Uterus (tissue), 4 donors: ENCODE results near the gene CENPB. TPM values are rescaled to one million over a fixed set of nuclear protein-coding genes. Genes with fewer than 3 reads are reported as not detected.
A peak's percentile ranks its signal among the peaks of the same experiment; 100 is the strongest.

Experiments
- DNase-seq, 2 donors: peaks; one replicate each; pipeline ENCODE4 v3.0.0-alpha.2; 2019 to 2020
- H3K27ac ChIP-seq, 2 donors: fragments of 200-600 bp; sonication (generic); 1 replicate in 1 of 2; 2 replicates in 1 of 2; pipeline ENCODE4 v1.5.1; 2016 to 2018
- H3K27me3 ChIP-seq, 2 donors: fragments of 200-600 bp; sonication (generic); one replicate each; pipeline ENCODE4 v1.5.1; 2018 to 2019; ENCODE audit warnings: control low read depth in 1 of 2
- H3K36me3 ChIP-seq, 2 donors: fragments of 200-600 bp; sonication (generic); one replicate each; pipeline ENCODE4 v1.5.1; 2019; ENCODE audit warnings: control low read depth in 1 of 2
- H3K4me1 ChIP-seq, 2 donors: fragments of 200-600 bp; sonication (generic); one replicate each; pipeline ENCODE4 v1.5.1; 2018 to 2019; ENCODE audit warnings: control low read depth in 1 of 2
- H3K4me3 ChIP-seq, 2 donors: fragments of 200-600 bp; sonication (generic); 1 replicate in 1 of 2; 2 replicates in 1 of 2; pipeline ENCODE4 v1.5.1; 2018 to 2019; ENCODE audit warnings: mild to moderate bottlenecking in 1 of 2
- H3K9me3 ChIP-seq, 2 donors: fragments of 200-600 bp; sonication (generic); one replicate each; pipeline ENCODE4 v1.5.1; 2019; ENCODE audit warnings: control low read depth in 1 of 2
- POLR2A ChIP-seq, 2 donors: fragments of 450-650 bp; IDR thresholded peaks; one replicate each; pipeline ENCODE4 v1.6.1; 2016; ENCODE audit warnings: antibody characterized with exemption in 2 of 2, mild to moderate bottlenecking in 1 of 2, moderate library complexity in 1 of 2
- intact Hi-C: fragments of 100-400 bp; cut with DNase I; formaldehyde crosslinking; loops from one replicate; pipeline ENCODE4 v1.15.1; 2023; ENCODE audit warnings: low total_unique reads
- total RNA-seq, 4 donors: library from RNA; depleted of rRNA in 3 of 4; stranded (reverse); fragments of >200 nt in 3 of 4; gene quantifications; one replicate each; pipeline versions ENCODE4 v1.1.0 to v1.2.4, GENCODE V29; 2014 to 2023
- TF ChIP-seq, protein P1 (sequence below), 4 experiments: fragments of 200-600 bp in 2 of 4; fragments of 450-650 bp in 2 of 4; sonication (generic) in 2 of 4; IDR thresholded peaks; one replicate each; pipeline ENCODE4 v1.5.1; 2016 to 2019; ENCODE audit warnings: antibody characterized with exemption in 4 of 4, mild to moderate bottlenecking in 2 of 4, moderate library complexity in 1 of 4
- donor health status: DM: yes; HTN: yes; CAD: no.

Gene CENPB
- total RNA-seq, 4 donors from 2014 or later: 18.2 to 127 (median 85.2) TPM

DNA sequence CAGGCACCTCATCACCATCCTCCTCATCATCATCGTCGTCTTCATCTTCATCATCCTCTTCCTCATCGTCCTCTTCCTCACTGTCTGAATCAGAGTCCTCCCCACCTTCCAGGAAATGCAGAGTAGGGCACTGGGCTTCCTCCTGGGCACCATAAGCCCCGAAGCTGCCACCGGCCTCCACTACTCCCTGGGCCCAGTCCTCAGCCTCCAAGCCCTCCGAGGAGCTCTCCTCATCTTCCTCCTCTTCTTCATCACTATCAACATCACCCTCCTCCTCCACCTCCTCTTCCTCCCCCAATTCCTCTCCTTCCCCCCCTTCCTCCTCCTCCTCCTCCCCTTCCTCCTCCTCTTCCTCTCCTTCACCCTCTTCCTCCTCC is 1.7 kb downstream of the CENPB start:
- TF ChIP-seq, protein P1, sequence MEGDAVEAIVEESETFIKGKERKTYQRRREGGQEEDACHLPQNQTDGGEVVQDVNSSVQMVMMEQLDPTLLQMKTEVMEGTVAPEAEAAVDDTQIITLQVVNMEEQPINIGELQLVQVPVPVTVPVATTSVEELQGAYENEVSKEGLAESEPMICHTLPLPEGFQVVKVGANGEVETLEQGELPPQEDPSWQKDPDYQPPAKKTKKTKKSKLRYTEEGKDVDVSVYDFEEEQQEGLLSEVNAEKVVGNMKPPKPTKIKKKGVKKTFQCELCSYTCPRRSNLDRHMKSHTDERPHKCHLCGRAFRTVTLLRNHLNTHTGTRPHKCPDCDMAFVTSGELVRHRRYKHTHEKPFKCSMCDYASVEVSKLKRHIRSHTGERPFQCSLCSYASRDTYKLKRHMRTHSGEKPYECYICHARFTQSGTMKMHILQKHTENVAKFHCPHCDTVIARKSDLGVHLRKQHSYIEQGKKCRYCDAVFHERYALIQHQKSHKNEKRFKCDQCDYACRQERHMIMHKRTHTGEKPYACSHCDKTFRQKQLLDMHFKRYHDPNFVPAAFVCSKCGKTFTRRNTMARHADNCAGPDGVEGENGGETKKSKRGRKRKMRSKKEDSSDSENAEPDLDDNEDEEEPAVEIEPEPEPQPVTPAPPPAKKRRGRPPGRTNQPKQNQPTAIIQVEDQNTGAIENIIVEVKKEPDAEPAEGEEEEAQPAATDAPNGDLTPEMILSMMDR (IDR thresholded peaks at IDR 0.05): no peak
- no peak for TF ChIP-seq POLR2A (IDR thresholded peaks at IDR 0.05)
- no peaks in the 10 kb centered on the region for H3K9me3 ChIP-seq
- H3K4me1 ChIP-seq: peaks cover 4 to 23% of the 10 kb centered on the region in 2 donors
- intact Hi-C loops: loop anchor here (5.0 kb wide), 1 partner anchor 37 kb away; the partner anchor contains the start of gene AP5S1
- no peaks in the 10 kb centered on the region for H3K36me3 ChIP-seq
- H3K27ac ChIP-seq: peak overlapping the region; percentile 84 to 85
- DNase-seq: no peak
- H3K4me3 ChIP-seq: peak overlapping the region; percentile 24 to 69
- no peaks in the 10 kb centered on the region for H3K27me3 ChIP-seq

DNA sequence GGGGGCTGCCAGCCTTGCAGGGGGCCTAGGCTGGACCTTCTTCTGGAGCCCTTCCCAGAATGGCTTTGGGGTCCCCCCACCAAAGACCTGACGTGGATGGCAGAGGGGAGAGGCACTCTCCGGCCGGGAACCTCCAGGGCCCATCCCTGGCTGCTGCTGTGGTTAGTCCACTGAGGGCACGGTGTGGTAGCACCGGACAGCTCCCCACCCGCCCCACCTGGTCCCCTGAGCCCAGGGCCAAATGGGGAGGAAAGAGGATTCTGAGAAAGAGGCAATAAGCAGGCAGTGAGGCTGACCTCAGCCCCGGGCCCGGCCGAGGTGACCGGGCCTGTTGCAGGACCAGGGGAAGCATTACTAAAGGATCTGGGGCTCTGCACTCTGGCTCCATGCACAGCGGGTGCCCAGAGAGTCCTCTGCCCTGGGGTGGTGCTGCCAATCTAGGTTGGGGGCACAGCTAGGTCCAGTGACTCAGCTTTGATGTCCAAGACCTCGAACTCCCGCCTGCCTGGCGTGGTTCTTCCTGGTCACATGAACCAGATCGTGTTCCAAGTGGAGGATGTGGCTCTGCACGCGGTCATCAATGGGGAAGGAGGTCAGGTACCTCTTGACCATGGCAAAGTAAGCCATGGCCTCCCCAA is 2.2 kb downstream of the CENPB start:
- Histone ChIP-seq H3K9me3 (no peaks in the 10 kb centered on the region), H3K4me1 (peaks cover 4 to 23% of the 10 kb centered on the region in 2 donors), H3K36me3 (no peaks in the 10 kb centered on the region), H3K27ac (peak overlapping the region in 1 of 2 donors; percentile 84), H3K4me3 (no peak overlapping the region), H3K27me3 (no peaks in the 10 kb centered on the region)
- TF ChIP-seq, protein P1 (IDR thresholded peaks at IDR 0.05): no peak
- TF ChIP-seq POLR2A (IDR thresholded peaks at IDR 0.05): no peak
- DNase-seq: no peak
- intact Hi-C loops: no loop called here

DNA sequence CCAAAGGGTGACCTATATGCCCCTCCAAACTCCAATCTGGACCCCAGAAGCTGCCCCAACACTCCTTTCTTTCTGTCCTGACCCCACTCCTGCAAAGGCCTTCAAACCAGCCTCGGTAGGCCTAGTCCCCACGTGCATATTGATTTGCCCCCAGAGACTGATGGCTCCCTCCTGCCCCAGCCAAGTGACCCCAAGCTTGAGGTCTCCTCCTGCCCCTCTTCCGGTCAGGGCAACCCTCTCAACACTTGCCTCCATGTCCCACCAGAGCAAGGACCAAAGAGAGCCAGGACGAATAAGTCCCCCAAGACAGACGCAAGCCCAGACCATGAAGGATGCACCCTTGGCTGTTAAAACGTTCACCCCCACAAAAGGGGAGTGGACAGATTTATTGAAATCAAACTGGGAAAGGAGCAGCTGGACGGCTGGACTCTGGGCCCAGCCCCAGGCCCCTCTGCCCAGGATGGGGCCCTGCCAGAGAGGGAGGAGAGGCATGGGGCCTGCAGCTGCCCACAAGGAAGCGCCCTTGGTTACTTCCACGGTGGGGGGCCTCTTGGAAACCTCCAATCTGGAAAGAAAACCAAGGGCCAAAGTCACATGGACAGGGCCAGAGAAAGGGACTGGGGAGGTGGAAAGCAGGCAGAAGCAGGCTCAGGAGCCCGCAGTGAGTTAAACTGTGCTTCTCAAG is 2.9 kb downstream of the CENPB start:
- DNase-seq: no peak
- Histone ChIP-seq H3K4me3 (no peak overlapping the region), H3K36me3 (no peaks in the 10 kb centered on the region), H3K9me3 (no peaks in the 10 kb centered on the region), H3K27ac (peak overlapping the region in 1 of 2 donors; percentile 84), H3K4me1 (peaks cover 4 to 23% of the 10 kb centered on the region in 2 donors), H3K27me3 (no peaks in the 10 kb centered on the region)
- TF ChIP-seq, protein P1 (IDR thresholded peaks at IDR 0.05): no peak
- TF ChIP-seq POLR2A (IDR thresholded peaks at IDR 0.05): no peak
- intact Hi-C loops: no loop called here

GRCh38 chr20:3783068-3783489 is 3.5 kb downstream of the CENPB start:
- no peak for DNase-seq
- TF ChIP-seq POLR2A (IDR thresholded peaks at IDR 0.05): no peak
- TF ChIP-seq, protein P1 (IDR thresholded peaks at IDR 0.05): no peak
- Histone ChIP-seq H3K4me1 (peaks cover 4 to 28% of the 10 kb centered on the region in 2 donors), H3K27me3 (no peaks in the 10 kb centered on the region), H3K36me3 (no peaks in the 10 kb centered on the region), H3K9me3 (no peaks in the 10 kb centered on the region), H3K4me3 (no peak overlapping the region), H3K27ac (no peak overlapping the region)
- intact Hi-C loops: no loop called here

DNA sequence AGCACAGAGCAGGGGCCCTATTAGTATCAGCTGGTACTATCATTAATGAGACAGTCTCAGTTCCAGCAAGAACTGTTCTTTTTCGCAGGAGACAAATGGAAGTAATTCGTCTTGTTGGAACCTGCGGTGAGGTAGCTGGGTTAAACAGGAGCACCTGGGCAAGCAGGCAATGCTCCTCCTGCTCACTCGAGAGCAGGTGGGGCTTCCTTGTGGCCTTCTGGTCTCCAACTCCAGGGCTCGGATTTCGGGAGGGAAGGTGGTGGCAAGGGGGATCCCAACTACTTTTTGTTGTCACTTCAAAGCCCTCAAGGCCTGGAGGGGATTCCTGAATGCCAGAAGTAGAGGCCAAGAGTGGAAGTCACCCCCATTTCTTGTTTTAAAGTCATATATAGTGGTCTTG is 3.9 kb downstream of the CENPB start:
- no peak for DNase-seq
- TF ChIP-seq, protein P1 (IDR thresholded peaks at IDR 0.05): no peak
- TF ChIP-seq POLR2A (IDR thresholded peaks at IDR 0.05): no peak
- no peaks in the 10 kb centered on the region for H3K9me3 ChIP-seq
- H3K4me3 ChIP-seq: no peak overlapping the region
- no peak overlapping the region for H3K27ac ChIP-seq
- no peaks in the 10 kb centered on the region for H3K27me3 ChIP-seq
- H3K4me1 ChIP-seq: peaks cover 4 to 29% of the 10 kb centered on the region in 2 donors
- H3K36me3 ChIP-seq: no peaks in the 10 kb centered on the region
- intact Hi-C loops: no loop called here
